Neural cell (in vitro differentiated cells): ENCODE results near the gene TEDC2. TPM values are rescaled to one million over a fixed set of nuclear protein-coding genes. Genes with fewer than 3 reads are reported as not detected.

Experiments used
- H2AFZ ChIP-seq: fragments of 200-600, 300-800 bp; sonication (generic), shearing (Covaris generic); 2 replicates; pipeline ENCODE4 v1.6.0; 2014; ENCODE audit warnings: low read depth, mild to moderate bottlenecking, antibody characterized with exemption, low read length, moderate library complexity
- H3F3A ChIP-seq: fragments of 200-600 bp; shearing (Covaris generic); 2 replicates; pipeline ENCODE4 v1.6.1; 2016; ENCODE audit warnings: mild to moderate bottlenecking, moderate library complexity, mixed read lengths, antibody characterized with exemption, low read length; ENCODE audit not compliant: insufficient read depth, poor library complexity, severe bottlenecking
- H3K27ac ChIP-seq: fragments of 200-600, 300-800 bp; sonication (generic), shearing (Covaris generic); 2 replicates; pipeline ENCODE4 v1.5.1; 2014; ENCODE audit warnings: mild to moderate bottlenecking, low read length, moderate library complexity
- H3K27me3 ChIP-seq: fragments of 300-800, 200-600 bp; sonication (generic), shearing (Covaris generic); 2 replicates; pipeline ENCODE4 v1.6.0; 2014; ENCODE audit warnings: mild to moderate bottlenecking, low read depth, low read length, moderate library complexity; ENCODE audit not compliant: insufficient read depth
- H3K36me3 ChIP-seq: fragments of 300-800, 200-600 bp; sonication (generic), shearing (Covaris generic); 2 replicates; pipeline ENCODE4 v1.5.1; 2014; ENCODE audit warnings: mild to moderate bottlenecking, antibody characterized with exemption, low read length, moderate library complexity; ENCODE audit not compliant: insufficient read depth
- H3K4me2 ChIP-seq: fragments of 300-800, 200-600 bp; sonication (generic), shearing (Covaris generic); 2 replicates; pipeline ENCODE4 v1.6.0; 2014; ENCODE audit warnings: mild to moderate bottlenecking, low read length
- H3K4me3 ChIP-seq: fragments of 300-800, 200-600 bp; sonication (generic), shearing (Covaris generic); 2 replicates; pipeline ENCODE4 v1.5.1; 2014; ENCODE audit warnings: mild to moderate bottlenecking, low read length, moderate library complexity
- H3K79me2 ChIP-seq: fragments of 200-600 bp; shearing (Covaris generic); replicated peaks from 2 replicates; pipeline ENCODE4 v1.6.0; 2014; ENCODE audit warnings: mild to moderate bottlenecking, low read length, moderate library complexity; ENCODE audit not compliant: insufficient read depth
- H3K9ac ChIP-seq: fragments of 300-800, 200-600 bp; sonication (generic), shearing (Covaris generic); 2 replicates; pipeline ENCODE4 v1.6.1; 2016; ENCODE audit warnings: mild to moderate bottlenecking, low read length, mixed read lengths
- H3K9me2 ChIP-seq: fragments of 200-600 bp; shearing (Covaris generic); 2 replicates; pipeline ENCODE4 v1.6.1; 2016; ENCODE audit warnings: mild to moderate bottlenecking, low read length, mixed read lengths; ENCODE audit not compliant: insufficient read depth
- H3K9me3 ChIP-seq: fragments of 200-600, 300-800 bp; sonication (generic), shearing (Covaris generic); 2 replicates; pipeline ENCODE4 v1.6.1; 2016; ENCODE audit warnings: mild to moderate bottlenecking, mixed run types, low read length, moderate library complexity, mixed read lengths
- H4K20me1 ChIP-seq: fragments of 200-600 bp; shearing (Covaris generic); 2 replicates; pipeline ENCODE4 v1.6.1; 2016; ENCODE audit warnings: mild to moderate bottlenecking, mixed run types; ENCODE audit not compliant: insufficient read depth
- CTCF ChIP-seq: fragments of 450-650 bp; IDR thresholded peaks from 2 replicates; pipeline ENCODE4 v1.5.1; 2014; ENCODE audit warnings: antibody characterized with exemption, mild to moderate bottlenecking, moderate library complexity; ENCODE audit not compliant: poor library complexity, severe bottlenecking
- EP300 ChIP-seq: fragments of 450-650 bp; conservative IDR thresholded peaks from 2 replicates; pipeline ENCODE4 v1.6.1; 2014; ENCODE audit warnings: antibody characterized with exemption, mild to moderate bottlenecking, moderate library complexity; ENCODE audit not compliant: poor library complexity, severe bottlenecking
- EZH2 ChIP-seq: fragments of 200-600, 300-800 bp; shearing (Covaris generic), sonication (generic); IDR thresholded peaks from 2 replicates; pipeline ENCODE4 v1.6.1; 2014; ENCODE audit warnings: antibody characterized with exemption, low read length, borderline replicate concordance, mild to moderate bottlenecking; ENCODE audit not compliant: insufficient read depth, poor library complexity, severe bottlenecking
- MXI1 ChIP-seq: fragments of 450-650 bp; conservative IDR thresholded peaks from 2 replicates; pipeline ENCODE4 v1.6.1; 2014; ENCODE audit warnings: antibody characterized with exemption, mild to moderate bottlenecking; ENCODE audit not compliant: poor library complexity, severe bottlenecking
- POLR2AphosphoS5 ChIP-seq: IDR thresholded peaks from 2 replicates; pipeline ENCODE4 v1.6.1; 2012
- RAD21 ChIP-seq: fragments of 450-650 bp; conservative IDR thresholded peaks from 2 replicates; pipeline ENCODE4 v1.6.1; 2014; ENCODE audit warnings: antibody characterized with exemption, mild to moderate bottlenecking, moderate library complexity
- REST ChIP-seq: IDR thresholded peaks from 2 replicates; pipeline ENCODE4 v1.6.1; 2012; ENCODE audit warnings: borderline replicate concordance
- SMC3 ChIP-seq: fragments of 450-650 bp; conservative IDR thresholded peaks from 2 replicates; pipeline ENCODE4 v1.6.1; 2014; ENCODE audit warnings: antibody characterized with exemption, mild to moderate bottlenecking, moderate library complexity; ENCODE audit not compliant: poor library complexity
- TAF1 ChIP-seq: IDR thresholded peaks from 2 replicates; pipeline ENCODE4 v1.6.1; 2012; ENCODE audit warnings: low read depth
- polyA plus RNA-seq: library from polyadenylated mRNA; depleted of rRNA; stranded (reverse); fragments of >200 nt; gene quantifications from 2 replicates; pipeline ENCODE4 v1.2.3, GENCODE V29; 2014

The TEDC2 gene
- polyA plus RNA-seq, 1 donor from 2014 or later: 31.5 TPM

GRCh38 chr16:2483939-2484897, 24.3 kb downstream of the TEDC2 start:
- Histone ChIP-seq H3K4me2 (no peak overlapping the region), H3K9ac (no peak overlapping the region), H4K20me1 (no peaks in the 10 kb centered on the region), H3K9me3 (no peaks in the 10 kb centered on the region), H3K79me2 (no peaks in the 10 kb centered on the region), H3F3A (no peaks in the 10 kb centered on the region), H3K27ac (no peak overlapping the region), H3K4me3 (no peak overlapping the region), H3K36me3 (no peaks in the 10 kb centered on the region), H3K9me2 (no peaks in the 10 kb centered on the region), H2AFZ (no peak overlapping the region), H3K27me3 (no peaks in the 10 kb centered on the region)
- TF ChIP-seq CTCF (no peak), RAD21 (no peak), EZH2 (no peak), REST (no peak), MXI1 (no peak), EP300 (no peak), TAF1 (no peak), POLR2AphosphoS5 (no peak), SMC3 (no peak)

- no peaks in the 10 kb centered on the region for H4K20me1 ChIP-seq
- no peaks in the 10 kb centered on the region for H3K36me3 ChIP-seq
- H3F3A ChIP-seq: no peaks in the 10 kb centered on the region
- no peaks in the 10 kb centered on the region for H3K9me3 ChIP-seq
- no peak overlapping the region for H2AFZ ChIP-seq
- no peak overlapping the region for H3K4me3 ChIP-seq
- no peaks in the 10 kb centered on the region for H3K79me2 ChIP-seq
- TF ChIP-seq POLR2AphosphoS5 (no peak), TAF1 (no peak), MXI1 (no peak), EP300 (no peak), CTCF (no peak), SMC3 (no peak), REST (no peak), EZH2 (no peak), RAD21 (no peak)
- no peak overlapping the region for H3K27ac ChIP-seq
- no peak overlapping the region for H3K4me2 ChIP-seq
- H3K27me3 ChIP-seq: no peaks in the 10 kb centered on the region
- H3K9me2 ChIP-seq: no peaks in the 10 kb centered on the region
- H3K9ac ChIP-seq: no peak overlapping the region
Observed at GRCh38 chr16:2484898-2485508, 25.1 kb downstream of the TEDC2 start.
